KBM-7 (cell line): ENCODE data around the gene SNCAIP.

Experiments used
- DNase-seq: peaks from one replicate; pipeline ENCODE4 v3.0.0-alpha.2; 2015
- in situ Hi-C: fragments of 300-500 bp; cut with MboI; formaldehyde crosslinking; loops from 2 replicates; pipeline ENCODE4 v1.14.3; 2020; ENCODE audit warnings: low sequenced_read_pairs, low pct_unique_long_range_greater_than_20kb, mixed read lengths

The SNCAIP gene

DNA sequence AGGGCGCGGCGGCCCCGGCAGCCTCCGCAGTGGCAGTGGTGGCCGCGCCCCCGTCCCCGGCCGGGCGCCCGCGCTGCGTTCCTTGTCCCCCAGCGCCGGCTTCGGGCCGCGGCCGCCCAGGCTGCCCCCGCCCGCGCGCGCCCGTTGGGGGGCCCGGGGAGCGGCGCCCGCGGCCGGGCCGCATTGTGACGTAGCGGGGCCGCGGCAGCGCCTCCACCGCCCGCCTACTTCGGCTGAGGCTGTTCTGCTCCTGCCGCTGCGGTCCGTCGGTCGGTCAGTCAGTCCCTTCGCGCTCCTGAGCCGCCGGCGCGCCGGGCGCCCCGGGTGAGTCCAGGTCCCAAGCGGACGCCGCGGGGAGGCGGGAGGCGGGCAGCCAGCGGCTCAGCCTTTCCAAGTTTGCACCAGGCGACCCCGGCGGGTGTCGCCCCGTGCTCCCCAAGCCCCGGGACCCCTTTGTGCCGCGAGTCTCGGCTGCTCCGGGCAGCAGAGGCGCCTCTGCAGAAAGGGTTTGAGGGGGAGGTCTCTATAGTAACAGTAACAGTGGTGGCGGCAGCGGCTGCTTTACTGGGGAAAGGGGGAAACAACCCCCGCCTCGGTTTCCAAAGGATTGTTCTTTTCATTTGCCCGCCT, at the start of gene SNCAIP:
Gene SNCAIP (plus strand): TSS at position 277 of the 630 bp plus-strand sequence. CDS start 78,898 bp downstream, outside the sequence.
- in situ Hi-C loops = no loop called here
- DNase-seq = peak; percentile 35

DNA sequence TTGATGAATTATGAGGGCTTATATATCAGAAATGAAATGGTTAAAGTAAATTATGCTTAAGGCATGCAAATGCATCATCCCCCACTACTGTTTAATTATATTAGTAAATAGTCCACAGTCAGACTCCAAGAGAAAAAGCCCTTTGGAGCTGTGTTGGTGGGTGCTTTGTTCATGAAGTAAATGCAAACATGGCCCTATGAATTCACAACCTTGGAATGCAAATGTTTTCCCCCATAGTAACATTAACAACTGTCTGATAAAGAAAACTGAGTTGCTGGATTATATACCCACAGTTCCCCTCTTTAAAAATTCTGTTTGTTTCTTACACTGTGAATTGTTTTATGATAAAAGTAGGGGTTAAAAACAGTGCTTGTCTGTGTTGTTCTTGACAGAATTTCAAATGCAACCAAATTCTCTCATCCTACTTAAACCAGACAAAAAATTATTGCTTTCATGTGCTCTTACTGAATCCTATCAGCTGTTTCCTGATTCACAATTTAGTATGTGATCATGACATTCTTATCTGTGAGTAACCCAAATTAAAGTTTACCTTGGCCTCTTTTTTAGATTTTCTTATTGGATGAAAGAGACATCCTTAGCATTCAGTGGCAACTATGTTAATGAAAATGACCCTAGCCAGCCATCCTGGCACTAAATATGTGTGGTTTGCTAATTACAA, 48.5 kb upstream of the SNCAIP start:
- in situ Hi-C loops = no loop called here
- no peak for DNase-seq

DNA sequence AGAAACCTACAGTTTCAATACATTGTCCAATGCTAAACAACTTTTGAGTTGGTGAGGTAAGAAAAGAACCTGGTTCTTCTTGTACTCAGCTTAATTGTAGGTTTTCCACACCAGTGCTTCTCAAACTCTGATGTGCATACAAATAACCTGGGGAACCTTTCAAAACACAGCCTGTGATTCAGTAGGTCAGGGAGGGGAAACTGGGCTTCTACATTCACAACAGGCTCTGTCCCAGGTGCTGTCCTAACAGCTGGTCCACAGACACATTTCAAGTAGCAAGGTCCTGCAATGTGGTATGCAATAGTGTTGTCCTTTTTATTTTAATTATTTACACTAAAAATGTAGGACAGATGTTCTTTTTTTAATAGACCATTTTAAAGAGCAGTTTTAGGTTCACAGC, 47.4 kb upstream of the SNCAIP start:
- DNase-seq = no peak
- in situ Hi-C loops = no loop called here

DNA sequence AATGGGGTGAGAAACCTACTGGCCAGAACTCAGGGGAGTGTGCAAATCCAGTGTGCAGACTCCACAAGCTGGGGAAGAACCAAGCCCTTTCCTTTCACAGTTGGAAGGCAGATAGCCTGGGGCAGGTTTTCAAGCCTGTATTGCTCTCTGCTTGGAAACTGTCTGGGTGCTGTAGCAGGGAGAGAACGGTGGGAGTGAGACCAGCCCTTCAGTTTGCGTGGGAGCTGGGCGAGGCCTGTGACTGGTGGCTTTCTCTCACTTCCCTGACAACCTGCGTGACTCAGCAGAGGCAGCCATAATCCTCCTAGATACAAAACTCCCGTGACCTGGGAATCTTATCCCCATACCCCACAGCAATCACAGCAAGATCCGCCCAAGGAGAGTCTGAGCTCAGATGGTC, 44.9 kb upstream of the SNCAIP start:
- in situ Hi-C loops = no loop called here
- DNase-seq = no peak

DNA sequence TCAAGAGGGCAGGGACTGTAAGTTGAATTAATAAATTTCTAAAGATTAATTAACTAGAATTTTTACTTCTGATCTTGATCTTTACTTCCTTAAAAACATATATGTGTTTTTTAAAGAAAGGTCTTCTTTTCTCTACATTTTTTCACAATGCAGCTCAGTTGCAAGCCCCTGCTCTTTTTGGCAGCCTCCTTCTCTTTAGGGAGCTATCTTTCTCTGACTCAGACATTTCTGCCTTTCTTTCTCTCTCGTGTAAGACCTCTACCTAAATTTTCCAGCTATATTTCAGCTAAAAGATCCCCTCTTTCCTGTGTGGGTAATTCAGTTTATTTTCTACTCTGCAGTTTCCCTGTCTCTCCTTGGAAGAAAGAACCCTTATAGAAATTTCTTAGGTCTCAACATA, 38.3 kb upstream of the SNCAIP start:
- DNase-seq = no peak
- in situ Hi-C loops = no loop called here

DNA sequence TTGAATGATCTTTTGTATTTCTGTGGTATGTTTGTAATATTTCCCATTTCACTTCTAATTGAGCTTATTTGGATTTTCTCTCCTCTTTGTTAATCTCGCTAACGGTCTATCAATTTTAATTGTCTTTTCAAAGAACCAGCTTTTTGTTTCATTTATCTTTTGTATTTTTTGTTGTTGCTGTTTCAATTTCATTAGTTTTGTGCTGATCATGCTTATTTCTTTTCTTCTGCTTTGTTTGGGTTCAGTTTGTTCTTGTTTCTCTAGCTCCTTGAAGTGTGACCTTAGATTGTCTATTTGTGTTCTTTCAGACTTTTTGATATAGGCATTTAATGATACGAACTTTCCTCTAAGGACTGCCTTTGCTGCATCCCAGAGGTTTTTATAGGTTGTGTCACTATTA, 28.4 kb upstream of the SNCAIP start:
- in situ Hi-C loops = no loop called here

DNA sequence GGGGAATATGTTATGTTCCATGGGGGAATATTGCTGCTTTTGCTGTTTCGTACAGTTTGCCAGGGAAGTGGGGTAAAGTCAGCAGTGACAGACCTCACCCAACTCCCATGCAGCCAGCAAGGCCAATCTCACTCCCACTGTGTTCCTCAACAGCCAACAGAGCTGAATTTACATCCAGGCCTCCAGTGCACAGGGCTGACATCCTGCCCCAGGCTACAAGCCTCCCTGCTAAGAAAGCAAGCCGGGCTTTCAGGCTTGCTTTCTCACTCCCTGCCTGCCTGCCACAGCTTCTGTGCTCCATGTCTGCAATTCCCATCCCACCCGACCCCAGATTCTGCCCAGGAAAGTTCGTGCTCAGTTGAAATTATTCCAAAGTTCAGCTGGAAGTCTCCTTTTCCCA, 25.5 kb upstream of the SNCAIP start:
- in situ Hi-C loops = no loop called here
- no peak for DNase-seq

More for the DNA sequence above, 28.4 kb upstream of the SNCAIP start:
- no peak for DNase-seq

DNA sequence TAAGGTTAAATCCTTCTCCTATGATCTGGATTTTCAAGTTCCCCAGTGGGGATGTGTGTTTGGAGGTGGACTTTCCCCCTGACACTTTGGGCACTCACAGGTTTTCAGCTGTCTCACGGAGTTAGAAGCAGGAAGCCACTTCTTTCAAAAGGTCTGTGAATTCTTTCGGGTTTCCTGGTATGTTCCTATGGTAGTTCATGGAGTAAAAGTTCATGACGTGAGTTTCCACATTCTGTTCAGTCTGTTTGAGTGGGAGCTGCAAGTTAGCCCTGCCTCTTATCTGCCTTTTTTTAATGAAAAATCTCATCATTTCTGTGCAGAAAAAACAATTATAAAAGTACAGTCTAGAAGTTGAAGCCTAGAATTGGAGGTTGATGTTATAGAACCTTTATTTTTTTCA, 24.9 kb upstream of the SNCAIP start:
- in situ Hi-C loops = no loop called here
- DNase-seq = no peak

DNA sequence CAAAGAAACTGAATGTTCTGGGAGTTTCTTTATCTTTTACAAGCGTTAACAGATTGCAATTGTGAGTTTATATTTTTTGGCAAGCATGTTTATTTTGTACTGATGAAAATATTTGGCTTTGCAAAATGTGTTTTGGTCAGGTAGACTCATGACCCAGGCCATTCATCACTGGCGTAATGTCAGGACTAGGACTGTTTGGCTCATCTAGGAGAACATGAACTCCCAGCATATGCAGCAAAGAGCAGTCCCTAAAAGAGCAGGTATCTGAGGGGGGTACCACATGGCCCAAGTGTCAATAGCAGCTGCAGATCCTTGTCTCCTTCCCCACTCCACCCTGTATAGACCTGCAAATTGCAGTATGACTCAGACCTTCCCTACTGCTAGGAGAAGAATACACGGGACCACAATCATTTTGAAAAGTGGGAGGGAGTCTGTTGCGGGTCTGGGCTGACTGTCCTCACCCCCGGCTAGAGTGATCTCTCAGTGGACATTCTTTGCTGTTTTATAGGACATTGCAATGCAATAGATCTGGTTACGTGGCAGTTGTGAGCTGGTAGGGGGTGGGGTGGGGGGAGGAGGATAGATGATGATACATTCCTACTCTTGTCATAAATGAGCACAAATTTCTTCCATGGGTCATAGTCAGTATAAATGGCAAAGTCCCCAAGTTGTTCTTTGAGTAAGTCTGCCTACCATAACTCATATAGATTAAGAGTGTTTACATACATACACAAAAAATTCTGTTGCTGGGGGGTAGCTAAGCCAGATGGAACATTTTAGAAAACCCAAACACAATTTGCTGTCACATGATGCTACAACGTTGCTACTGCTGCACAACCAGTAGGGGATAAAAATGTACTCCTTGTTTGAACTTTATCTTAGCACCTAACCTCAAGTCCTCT, 20.8 kb upstream of the SNCAIP start:
- in situ Hi-C loops = no loop called here
- DNase-seq = no peak

DNA sequence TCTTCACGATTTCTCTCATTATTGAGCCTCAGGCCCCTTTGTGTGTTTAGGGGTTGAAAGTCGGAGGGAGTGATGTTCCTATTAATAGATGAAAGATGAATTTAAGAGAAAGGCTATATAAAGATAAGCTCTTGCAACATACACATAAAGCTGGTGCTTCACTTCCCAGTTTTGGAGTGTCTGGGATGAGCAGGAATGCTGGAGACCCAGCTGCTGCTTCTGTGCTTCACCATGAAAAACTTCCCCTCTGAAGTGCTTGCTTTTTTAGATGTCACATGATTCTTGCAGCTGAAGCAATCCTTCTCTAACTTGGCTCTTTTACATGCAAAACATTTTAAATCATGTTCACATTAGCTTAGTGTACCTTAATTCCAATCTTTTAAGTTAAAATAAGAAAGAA, 19.7 kb upstream of the SNCAIP start:
- no peak for DNase-seq
- in situ Hi-C loops = no loop called here

DNA sequence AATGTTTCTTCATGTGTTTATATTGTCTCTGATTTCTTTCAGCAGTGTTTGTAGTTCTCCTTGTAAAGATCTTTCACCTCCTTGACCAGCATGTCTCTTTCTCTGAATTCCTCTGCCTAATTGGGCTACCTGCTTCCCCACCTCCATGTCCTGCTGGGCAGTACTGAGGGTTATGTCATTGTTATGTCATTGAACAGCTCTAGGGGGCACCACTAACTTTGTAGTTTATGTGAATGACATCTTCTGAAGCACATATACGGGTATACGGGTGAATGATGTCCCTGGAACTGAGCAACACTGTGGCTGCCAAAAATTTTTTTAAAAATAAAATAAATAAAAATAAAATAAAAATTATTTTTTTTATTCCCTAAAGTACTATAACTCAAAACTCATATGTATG, 16.9 kb upstream of the SNCAIP start:
- in situ Hi-C loops = no loop called here

DNA sequence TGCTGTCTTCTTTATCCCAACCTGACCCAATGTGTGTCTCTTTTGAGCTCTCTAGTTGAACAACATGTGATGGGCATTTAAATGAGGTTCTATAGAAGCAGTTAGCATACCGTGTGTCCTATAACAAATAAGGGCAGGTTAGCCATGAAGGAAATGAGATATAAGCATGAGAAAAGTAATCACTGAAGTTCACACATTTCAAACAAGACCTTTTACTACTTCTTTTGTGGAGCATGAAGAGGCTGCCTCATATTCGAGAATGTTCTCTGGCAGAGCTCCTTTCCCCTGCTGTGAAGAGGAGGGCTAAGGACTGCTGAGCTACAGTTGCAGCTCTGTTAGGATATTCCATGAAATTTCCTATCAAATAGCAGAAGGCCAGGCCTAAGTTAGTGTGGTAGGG, 15.2 kb upstream of the SNCAIP start:
- in situ Hi-C loops = no loop called here
- no peak for DNase-seq

More for the DNA sequence above, 16.9 kb upstream of the SNCAIP start:
- peak; percentile 12 for DNase-seq

DNA sequence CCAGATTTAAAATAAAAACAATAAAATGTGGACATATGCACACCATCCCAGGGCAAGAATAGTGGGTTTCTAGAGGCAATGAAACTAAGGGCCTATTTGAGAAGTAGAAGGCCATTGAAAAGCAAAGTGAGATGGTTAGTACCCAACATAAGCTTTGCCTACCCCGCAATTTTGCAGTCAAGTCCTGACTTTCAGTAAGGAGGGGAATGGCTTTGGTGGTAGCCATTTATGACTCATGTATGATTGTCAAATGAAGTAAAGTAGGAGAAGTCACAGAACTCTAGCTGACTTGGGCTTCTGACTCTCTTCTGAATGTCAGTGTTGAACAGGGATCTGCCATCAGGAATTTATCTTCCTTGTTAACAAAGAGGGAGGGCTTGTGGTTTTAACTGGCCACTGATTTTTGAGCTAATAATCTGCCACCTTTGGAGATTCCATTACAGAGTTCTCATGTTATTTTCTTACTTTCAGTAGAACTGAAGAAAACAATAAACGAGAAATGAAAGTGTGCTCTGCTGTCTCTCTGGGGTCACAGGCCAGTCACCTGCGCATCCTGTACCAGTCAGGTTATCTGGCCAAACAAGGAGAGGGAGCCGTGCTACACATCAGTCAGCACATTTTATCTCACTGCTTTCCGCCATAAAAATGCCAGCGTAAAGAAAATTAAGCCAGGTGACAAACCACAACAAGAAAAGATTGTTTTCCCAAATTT, 14.3 kb upstream of the SNCAIP start:
- DNase-seq = no peak
- in situ Hi-C loops = no loop called here

DNA sequence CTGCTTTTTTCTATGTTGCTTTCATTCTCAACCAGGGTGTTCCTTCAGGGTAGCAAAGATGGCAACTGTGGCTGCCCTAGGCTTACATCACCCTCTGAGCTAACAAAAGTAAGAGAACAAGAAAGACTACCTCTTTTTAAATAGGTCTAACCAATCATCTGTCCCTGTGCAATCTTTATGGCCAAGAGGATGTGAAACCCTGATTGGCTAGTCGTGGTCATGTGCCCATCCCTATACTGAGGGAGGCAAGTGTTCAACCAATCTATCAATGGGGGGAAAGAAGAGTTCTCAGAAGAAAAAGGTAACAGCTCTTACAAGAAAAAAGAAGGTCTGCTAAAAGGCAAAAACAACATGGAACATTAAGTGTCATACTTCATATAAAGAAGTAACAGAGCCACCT, 11.7 kb upstream of the SNCAIP start:
- in situ Hi-C loops = no loop called here
- DNase-seq = no peak

DNA sequence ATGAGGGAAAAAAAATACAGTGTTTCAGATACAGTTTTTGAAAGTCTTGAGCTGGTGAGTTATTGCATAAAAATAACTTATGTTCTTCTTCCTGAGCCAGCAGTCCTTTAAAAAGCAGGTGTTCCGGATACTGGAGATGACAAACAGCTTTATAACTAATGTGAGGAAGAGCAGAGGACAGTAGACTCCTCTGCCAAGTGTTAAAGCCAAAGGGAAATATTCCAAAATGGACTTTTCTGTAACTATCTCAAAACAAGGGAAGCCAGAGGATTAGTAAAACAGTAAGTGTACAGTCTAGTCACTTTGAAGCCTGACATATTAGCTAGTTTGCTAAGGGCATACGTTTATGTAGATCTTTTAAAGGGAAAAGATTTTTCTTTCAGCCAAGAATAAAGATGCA, 11.0 kb upstream of the SNCAIP start:
- in situ Hi-C loops = no loop called here
- no peak for DNase-seq

DNA sequence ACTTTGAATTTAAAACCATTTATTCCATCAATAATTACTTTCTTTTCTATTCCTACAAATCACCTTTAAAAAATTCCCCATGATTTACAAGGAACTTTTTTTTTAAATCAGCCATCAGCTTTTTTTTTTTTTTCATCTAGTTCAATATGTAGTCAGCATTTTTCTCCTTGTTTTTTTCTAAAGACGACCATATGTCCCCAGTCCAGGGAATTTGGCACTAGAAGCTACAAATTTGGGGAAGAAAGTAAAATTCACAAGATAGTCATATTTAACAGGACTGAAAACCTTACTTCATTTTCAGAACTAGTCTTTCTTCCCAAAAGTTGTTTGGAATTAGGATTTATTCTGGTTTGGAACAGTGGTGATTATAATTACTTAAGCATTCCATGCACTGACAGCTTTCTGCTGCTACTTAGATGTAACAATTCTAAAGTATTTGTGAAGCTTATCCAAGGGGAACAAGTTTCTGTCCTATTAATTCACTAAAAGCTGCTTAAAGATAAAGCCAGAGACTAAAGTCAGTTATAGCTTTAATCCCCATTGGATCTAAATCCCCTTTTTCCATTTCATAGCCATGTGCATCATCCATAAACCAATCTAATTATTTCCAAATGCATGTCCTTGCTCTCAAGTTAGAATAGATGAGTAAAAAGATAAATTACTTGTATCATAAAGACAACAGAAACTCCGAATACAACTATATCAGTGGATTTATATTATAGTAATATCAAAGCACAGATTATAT, 7.4 kb upstream of the SNCAIP start:
- no peak for DNase-seq
- in situ Hi-C loops = no loop called here

DNA sequence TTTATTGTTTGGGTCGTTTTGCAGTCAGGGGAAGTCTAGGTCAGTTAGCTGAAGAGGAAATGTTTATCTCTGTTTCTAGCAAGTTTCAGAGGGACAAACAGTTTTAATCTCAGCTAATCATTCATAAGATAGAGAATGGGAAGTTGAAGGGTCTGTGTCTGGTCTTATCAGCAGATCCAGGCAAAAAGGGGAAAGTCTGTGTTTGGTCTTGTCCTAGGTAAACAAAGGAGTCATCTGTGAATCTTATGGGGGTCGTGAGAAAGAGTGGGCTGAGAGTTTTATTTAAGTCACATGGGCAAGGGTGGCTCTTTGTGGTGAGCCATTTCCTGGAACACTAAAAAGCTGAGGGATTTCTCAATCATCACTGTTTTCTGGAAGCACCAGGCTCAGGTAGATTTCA, 5.6 kb upstream of the SNCAIP start:
- in situ Hi-C loops = no loop called here
- no peak for DNase-seq

DNA sequence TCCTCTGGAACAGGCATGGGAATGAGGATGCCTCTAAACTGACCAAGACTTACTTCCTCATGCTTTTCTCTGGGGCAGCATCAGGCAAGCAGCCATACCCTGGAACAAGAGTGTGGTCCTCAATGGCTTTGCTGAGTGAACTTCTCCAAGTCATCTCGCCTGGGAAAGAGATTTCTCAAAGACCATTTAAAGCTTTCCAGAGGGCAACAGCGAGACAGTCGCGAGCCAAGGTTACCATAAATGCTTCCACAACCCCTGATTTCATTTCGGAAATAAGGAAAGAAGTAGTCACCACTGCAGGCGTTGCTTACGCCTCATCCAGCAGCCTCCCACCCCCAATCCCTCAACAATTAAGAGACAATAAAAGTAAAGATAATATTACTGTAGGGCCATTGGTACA, 1.1 kb upstream of the SNCAIP start:
- DNase-seq = no peak
- in situ Hi-C loops = no loop called here

DNA sequence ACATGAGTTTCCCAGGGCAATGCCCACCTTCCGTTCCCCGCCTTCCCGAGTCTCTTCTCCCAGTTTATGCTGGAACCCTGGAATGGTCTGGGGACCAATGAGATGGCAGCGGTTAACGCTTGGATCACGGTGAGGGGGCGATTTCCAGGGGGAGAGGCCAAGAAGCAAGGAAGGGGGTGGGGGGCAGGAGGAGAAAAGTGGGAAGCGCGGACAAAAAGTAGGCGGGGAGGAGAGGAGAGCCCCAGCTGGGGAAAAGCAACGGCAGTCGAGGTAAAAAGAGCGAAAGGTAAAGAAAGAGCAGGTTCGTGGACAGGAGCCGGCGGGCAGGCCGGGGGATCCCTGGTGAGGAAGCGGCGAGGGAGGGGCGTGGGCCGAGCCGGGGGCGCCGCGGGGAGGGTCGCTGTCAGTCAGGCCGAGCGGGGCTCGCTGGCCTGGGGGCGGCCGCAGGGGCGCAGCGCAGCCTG, 508 bp upstream of the SNCAIP start:
- in situ Hi-C loops = no loop called here
- no peak for DNase-seq
